T-helper 2 cell (primary cell): ENCODE data around the gene DTX1.

ENCODE experiments used
- DNase-seq, 5 experiments: peaks; one replicate each; pipeline versions ENCODE4 v3.0.0 to v3.0.0-alpha.2; 2012 to 2022

Gene DTX1

DNA sequence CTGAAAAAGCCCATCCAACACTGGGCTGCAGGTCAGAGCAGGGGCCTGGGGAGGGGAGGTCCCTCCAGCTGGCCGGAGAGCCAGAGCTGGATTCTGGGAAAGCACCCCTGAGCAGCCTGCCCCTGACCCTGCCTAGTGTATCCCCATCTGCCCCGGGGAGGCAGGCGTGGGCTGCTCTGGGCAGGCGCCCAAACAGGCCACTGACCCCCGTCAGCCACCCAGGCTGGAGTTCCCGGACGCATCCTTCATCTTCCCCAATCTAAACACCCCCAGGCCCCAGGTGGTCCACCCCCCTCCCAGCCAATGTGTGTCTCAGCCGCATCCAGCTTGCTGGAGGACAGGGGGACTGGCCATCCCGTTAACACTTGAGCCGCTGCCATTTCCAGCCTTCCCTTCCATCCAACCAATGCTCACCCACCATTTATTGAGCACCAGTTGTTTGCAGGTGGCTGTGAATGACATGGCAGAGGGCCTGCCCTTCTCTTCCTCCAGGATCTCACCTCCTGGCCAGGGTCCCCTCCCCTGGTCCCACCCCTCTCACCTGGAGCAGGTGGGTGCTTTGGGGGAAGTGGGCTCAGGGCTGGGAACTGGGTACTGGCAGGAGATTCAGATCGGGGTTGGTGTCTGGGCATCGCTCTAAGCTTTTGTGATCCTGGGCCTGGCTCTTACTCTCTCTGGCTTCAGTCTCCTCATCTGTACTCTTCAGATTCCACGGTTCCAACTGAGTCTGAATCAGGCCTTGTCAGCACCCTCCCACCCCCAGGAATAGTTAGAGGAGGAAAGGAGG is 743 bp upstream of the DTX1 start:
- DNase-seq = no peak

DNA sequence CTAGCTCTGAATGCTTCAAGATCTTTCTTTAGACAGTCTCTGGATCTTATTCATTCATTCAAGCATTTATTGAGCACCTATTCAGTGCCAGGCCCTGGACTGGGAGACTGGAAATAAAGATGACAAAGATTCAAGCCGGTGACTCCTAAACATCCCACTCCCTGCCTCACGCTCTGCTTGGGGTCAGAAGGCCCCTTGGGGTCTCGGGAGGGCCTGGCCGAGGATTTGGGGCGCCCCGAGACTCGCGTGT is 224 bp upstream of the DTX1 start:
- DNase-seq = no peak

DNA sequence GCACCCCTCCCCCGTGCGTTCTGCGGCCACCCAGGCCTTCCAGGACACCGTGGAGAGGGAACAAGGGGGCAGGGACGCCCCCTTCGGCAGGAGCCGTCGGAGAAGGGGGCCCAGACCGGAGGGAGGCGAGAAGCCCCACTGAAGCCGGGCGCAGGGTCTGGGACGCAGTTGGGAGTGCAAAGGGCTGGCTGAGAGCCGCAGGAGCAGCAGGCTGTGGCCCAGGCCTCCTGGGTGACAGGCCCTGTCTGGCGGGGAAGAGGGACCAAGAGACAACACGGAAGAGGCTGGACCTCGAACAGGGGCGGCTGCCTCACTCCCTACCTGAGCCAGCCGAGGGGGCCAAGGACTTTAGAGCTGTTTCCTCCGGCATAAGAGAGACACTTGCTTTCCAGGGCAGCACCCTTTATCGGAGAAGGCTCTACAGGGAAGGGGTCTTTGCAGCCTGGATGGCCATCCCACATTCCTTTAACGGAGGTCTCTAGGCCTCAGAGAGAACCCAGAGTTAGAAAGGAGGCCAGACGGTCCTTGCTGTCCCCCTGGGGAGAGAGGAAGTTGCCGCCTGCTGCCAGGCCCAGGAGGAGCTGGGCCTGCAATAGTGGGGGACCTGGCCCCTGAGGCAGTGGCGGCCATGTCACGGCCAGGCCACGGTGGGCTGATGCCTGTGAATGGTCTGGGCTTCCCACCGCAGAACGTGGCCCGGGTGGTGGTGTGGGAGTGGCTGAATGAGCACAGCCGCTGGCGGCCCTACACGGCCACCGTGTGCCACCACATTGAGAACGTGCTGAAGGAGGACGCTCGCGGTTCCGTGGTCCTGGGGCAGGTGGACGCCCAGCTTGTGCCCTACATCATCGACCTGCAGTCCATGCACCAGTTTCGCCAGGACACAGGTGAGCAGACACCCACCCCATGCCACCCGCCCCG is 1.3 kb downstream of the DTX1 start:
- no peak for DNase-seq

DNA sequence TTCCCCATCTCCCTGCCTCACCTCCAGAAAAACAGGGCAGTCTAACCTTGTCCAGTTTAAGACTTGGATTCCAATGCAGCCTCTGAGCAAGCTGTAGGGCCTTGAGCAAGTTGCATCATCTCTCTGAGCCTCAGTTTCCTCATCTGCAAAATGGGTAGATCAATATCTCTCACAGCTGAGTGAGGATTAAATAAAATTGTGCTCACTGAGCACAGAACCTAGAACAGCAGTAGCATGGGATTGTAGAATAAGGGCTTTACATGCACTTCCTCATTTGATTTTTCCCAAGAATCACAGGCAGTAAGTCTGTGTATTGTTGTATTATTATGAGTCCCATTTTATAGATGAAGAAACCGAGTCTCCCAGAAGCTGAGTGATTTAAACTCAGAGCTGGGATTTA is 2.0 kb downstream of the DTX1 start:
- no peak for DNase-seq

DNA sequence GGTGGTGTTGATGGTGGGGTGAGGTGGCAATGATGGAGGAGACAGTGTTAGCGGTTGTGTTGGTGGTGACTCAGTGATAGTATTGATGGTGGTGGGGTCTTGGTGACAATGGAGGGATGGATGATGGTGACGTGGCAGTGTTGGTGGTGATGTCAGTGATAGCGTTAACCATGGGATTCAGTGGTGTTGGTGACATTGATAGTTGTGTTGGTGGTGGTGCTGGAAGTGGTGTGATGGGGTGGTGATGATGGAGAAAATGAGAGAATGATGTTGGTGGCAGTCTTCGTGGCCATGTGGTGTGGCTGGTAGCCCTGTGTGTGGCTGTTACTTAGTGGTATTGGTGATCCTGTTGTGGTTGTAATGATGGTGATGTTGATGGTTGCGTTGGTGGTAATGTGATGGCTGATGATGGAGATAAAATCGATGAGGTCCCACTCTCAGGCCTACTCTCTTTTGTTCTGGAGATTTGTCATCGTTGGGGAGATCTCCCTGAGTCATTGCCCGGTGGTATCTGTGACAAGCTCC is 2.6 kb downstream of the DTX1 start:
- DNase-seq = peak in 1 of 5 experiments; percentile 6

DNA sequence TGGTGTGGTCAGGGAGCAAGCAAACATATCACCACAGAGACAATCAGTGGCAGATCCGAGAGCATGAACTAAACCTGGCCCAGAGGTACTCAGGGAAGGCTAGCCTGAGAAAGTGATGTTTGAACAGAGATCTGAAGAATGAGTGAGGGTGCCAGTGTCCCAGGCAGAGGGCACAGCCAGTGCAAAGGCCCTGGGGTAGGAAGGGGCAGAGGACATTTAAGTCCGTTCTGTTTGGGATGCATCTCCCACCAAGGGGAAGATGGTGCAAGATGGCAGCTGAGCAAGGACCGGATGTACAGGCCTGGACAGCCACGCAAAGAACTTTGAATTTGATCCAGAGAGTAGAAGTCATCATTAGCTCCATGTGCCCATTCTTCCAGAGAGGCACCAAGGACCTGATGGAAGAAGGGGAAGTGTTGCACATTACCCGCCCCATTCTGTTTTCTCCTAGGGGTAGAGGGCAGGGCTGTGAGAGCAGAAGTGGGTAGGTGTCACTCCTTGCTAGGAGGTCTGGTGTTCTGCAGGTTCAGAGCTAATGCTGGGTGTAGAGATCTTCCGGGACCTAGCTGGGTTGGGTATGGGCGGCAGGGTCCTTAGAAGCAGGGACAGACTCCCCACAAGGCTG is 3.9 kb downstream of the DTX1 start:
- DNase-seq = no peak

DNA sequence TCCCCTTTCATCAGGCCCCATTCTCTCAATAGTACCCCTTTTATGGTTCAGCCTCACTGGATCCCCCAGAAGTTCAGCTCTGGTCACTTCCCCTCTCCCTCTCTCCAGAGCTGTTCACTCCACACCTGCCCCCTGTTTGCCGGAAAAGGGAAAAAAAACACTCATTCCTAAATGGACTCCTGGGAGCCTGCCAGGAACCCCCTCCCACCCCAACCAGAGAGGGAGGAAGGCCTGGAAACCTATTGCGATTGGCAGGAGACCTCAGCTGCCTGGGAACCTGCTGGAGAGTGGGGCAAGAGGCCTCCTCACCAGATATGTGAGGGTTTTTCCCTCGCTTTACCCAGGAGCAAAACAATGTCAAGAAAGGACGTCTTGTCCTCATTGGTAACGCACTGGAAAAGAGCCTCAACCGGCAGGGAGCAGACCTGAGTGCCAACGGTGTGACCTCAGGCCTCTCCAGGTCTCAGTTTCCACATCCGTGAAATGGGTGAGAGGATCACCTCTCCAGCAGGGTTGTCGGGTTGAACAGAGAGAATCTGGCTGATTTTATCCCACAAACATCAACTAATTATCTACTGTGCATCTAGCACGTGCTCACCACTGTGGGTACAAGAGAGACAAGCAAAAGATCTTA is 4.6 kb downstream of the DTX1 start:
- no peak for DNase-seq

DNA sequence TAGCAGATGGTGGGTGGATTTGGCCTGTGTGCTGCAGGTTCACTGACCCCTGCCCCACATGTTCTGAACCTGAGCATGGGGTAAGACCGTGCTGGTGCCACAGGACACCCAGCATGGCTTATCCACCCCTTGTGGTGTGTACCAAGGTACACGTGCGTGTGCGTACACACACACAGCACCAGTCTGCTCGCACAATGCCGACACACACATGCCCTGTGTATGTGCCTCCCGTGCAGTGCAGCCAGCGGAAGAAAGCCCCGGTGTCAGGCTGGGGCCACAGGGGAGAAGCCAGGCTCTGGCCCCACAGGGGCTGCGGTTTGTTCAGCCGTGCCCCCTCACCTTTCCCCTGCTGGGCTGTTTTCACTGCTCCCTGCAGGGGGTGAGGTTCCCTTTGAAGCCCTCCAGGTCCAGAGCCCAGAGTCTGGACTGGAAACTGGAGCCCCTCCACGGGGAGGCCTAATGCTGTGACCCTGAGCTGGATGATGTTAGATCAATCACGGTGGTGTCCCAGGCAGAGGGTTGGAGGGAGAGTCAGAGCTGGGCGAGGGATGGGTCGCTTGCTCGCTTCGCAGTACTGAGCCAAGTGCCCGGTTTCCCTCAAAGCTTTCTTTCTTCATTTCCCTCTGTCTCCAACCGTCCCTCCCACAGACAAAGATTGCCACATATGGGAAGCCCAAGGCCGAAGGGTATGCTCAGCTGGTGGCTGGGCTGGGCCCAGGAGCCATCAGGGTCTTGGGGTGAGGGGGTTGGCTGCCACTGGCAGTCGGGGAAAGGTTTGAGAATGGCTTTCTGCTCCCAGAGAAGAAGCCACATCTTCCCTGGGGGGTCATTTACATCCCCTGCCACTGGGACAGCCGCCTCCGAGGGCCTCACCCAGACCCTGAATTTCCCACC is 6.2 kb downstream of the DTX1 start:
- DNase-seq = no peak

DNA sequence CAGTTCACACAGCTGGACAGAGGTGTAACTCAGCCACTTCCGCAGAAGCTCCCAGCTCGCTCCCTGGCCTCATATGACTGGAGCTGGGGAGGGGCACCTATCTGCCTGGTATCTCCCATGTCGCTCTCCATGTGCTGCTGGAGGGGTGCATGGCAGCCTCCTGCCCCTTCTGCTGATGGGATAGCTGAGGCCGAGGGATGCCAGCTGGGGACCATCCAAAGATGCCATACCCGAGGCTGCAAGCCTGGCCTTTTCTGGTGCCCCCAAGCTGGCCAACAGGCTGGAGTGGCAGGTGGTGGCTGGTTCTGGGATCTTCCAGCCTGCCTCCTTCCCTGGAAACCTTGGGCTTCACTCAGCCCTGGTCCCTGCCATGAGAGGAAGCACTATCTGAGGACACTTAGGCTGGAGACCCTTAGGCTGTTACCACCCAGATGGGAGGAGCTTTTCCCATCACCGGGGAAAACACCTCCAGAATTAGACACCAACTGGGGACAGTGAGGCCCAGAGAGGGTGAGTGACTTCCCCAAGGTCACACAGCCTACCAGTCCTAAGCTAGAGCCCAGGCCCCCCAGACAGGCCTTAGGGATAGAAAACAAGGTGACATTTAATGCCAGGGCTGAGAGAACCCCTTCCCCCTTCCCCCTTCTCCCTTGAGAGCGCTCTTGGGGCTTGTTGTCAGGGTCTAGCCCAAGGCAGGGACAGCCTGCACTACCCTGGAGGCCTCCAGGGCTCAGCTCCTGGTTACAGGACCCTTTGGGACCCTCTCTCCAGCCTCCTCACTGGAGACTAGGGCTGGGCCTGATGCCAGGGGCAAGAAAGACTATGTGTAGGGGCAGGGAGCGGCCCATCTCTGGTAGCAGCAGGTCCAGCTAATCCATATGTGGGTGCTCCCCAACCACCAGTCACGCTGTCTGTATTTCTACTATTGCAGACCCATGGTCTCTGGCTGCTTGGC is 7.1 kb downstream of the DTX1 start:
- no peak for DNase-seq

DNA sequence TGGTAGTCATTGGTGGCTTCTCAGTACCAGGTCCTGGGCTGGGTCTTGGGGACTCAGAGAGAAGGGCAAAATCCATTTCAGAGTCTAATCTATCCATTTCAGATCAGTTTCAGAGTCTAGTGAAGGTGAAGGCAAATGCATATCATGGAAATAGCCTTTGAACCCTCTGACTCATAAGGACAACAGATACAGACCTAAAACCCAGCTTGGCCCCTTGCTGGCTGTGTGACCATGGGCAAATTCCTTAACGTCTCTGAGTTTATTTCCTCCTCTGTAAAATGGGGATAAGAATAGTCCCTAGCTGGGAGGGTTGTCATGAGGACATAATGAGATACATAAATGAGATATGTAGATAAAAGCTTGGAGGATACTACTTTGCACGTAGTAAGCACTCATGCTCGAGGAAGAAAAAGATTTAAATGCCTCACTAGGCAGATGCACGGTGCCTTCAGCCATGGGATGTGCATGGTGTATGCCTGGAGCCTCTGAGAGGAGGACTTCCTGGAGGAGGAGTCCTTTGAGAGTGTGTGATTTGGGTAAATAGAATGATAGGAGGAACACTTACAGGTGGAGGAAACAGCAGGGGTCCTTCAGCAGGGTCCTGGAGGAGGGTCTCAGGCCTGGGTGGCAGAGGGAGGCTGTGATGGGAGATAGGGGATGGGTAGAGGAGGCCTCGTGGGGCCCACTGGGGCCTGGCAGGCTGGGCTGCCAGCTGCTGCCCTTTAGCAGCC is 8.0 kb downstream of the DTX1 start:
- no peak for DNase-seq

DNA sequence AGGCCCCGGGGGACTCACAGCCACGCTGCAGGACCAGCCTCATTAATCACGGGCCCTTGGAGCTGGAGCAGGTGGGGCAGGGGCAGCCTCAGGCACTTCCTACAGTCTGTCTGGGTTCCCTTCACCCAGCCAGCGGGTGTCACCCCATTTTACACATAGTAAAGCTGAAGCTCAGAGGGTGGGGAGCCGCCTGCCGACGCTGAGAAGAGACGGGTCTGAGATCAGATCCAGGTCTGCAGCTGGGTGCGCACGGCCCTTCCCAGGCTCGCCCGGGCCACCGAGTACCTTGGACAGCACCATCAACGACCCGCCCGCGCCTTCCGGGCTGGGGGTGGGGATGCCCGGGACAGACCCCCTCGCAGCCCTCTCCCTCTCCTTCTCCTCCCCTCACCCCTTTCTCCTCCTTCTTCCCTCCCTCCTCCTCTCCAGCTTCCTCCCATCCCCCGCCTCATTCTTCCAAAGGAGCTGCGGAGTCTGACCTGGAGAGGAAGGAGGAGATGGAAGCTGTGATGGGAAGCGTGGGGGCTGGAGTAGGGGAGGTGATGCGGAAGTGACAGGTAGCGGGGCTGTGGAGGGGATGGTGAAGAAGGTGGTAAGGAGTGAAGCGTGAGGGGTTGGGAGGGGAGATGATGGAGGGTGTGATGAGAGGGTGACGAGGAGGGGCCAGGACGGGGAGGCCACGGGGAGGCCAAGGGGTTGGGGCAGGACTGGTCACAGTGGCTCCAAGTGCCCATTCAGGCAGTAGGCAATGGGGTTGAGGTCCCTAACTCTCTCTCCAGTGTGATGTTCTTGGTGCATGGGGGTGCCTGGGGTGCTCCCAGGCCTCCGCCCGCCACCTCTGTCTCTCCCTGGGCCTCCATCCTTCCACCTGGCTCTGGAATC is 8.8 kb downstream of the DTX1 start:
- DNase-seq = no peak

DNA sequence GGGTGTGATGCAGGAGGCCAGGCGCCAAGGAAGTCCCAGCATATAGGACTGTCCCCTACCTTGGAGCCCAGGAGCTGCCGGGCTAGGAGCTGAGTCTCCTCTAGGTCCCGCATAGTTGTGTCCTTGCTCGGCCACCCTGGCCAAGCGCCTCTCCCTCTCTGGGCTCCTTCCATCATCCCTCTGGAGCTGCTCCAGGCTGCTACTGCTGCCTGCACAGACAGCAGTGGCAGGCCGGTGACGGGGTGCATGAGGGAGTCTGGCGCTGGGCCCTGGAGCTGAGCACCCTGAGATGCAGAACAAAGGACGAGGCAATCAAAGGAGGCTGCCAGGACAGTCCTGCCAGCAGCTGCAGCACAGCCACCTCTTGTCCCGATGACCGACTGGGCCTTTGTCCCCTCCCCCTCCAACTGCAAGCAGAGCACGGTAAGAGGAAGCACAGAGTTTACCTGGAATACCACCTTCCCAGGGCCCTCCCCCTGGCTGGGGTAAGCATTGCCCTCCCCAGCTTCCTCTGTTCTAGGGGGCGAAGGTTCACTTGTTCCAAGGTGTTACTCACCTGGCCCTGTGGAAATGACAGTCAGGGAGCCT is 10.4 kb downstream of the DTX1 start:
- no peak for DNase-seq

DNA sequence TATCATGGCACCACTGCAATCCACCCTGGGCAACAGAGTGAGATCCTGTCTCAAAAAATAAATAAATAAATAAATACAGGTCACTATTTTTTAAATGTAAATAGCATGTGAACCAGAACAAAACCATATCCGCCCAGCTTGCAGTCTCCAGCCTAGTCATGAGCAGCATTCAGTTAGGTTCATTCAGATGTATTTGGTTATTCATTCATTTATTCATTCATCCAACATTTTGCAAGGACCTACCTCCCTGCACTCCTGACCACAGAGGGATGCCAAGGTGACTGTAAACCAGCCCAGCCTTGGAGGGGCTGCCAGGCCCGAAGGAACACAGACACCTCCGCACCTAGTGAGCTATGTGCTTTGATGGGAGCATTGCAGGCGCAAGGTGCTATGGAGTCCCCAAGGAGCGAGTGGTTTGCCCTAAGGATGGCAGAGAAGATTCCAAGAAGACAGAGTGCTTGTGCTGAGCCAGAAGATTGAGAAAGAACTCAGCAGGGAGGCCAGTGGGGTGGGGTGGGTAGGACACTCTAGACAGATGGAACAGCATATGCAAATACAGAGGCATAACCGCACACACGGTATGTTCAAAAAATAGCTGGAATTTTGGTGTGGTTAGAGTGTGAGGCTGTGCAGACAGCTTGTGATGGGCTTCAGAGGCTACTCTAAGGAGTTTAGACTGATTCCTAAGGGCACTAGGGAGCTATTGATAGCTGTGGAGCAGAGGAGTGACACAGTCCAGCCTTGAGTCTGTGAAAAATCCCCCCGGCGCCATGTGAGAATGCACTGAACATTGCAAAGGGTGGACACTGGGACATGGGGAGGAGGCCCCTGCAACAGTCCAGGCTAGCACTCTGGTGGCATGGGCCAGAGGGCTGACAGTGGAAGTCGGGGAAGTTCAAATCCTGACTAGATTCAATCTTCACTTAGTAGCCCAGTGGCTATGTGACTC is 11.7 kb downstream of the DTX1 start:
- DNase-seq = no peak

DNA sequence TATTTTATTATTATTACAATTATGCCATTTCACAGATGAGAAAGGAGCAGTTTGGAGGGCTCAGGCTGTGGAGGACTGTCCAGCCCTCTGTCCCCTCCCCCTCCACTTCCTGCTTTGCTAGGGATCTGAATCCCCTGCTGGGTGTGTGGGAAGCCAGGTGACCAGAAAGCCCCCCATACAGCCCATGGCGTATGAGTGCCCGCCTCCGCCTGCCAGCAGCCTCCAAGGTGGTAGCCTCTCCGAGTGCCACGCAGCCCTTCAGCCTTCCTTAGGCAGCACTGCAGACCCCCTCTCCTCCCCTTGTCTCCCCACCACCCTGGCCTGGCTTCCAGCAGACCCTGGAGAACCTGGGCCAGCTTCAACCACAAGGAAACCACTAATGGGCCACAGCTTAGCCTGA is 12.6 kb downstream of the DTX1 start:
- no peak for DNase-seq

DNA sequence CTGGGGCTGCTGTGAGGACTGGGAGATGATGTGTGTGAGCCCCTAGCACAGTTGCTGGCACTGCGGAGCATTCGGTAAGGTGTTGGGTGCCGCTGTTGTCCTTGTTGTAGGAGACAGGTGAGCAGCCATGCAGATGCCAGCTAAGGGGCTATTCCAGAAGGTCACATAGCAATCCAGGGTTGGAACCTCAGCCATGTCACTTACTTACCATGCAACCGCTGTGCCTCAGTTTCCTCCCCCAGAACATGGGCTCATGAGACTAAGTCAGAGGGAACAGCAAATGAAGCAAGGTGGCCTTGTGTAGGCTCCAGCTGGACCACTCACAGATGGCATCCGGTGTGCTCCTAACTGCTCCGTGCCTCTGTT is 13.2 kb downstream of the DTX1 start:
- no peak for DNase-seq

DNA sequence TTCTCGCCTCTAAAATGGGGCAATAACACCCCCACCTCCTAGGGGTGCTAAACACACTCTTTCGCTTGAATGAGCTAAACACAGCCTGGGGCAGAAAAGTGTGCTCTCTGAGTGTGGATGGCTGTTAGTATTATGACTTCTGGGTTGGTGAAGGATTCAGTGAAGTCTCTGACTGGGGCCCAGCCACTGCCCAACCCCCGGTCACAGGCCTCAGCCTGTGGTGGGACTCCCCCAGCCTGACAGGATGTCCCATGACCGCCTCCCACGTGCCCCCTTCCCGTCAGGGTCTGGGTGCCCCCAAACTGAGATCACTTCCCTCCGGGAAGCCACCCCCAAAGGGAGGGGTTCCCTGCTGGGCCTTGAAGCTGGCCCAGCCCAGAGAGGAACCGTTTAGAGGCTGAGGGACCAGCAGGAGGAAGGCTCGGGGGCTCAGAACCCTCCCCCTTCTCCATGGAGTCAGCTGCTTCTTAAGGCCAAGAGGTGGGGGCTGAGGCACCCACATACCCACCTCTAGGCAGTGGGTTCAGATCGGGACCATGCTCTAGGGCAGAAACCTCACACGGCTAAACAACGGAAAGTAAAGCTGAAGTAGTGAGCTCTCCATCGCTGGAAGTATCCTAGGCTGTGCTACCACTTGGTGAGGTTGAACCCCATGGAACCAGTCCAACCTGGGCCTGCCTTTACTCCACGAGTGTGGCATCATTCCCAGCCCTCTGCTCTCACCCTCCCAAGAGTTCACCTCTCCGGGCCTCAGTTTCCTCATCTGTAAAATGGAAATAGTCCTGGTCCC is 13.8 kb downstream of the DTX1 start:
- DNase-seq = peak in 1 of 5 experiments; percentile 36
